GM10248 (cell line): ENCODE data around the gene FYN.

Experiments
- CTCF ChIA-PET: fragments of 300-600 bp; sonication (Branson Sonifier 250); formaldehyde crosslinking; extraction: SDS; loops from one replicate; lab custom pipeline; 2021; ENCODE audit warnings: antibody characterized with exemption; lab: Yijun Ruan, JAX
- POLR2A ChIA-PET: fragments of 350-650 bp; sonication (Branson Sonifier 250); formaldehyde crosslinking; extraction: SDS; loops from one replicate; lab custom pipeline; 2020; ENCODE audit warnings: antibody characterized with exemption; lab: Yijun Ruan, JAX
- DNase-seq: peaks from one replicate; pipeline ENCODE4 v3.0.0; 2012; ENCODE audit errors: extremely low spot score
- CTCF ChIP-seq: IDR thresholded peaks from 2 replicates; pipeline ENCODE4 v1.5.1; 2012; ENCODE audit warnings: mild to moderate bottlenecking, low read depth; ENCODE audit errors: extremely low read depth, missing control alignments, control extremely low read depth

The FYN gene

GRCh38 chr6:111692327-111693164 is 180.7 kb downstream of the FYN start:
- TF ChIP-seq CTCF = no peak
- no peak for DNase-seq
- CTCF ChIA-PET = interaction anchor here (0.9 to 4.6 kb wide), 4 partner anchors 9 to 42 kb away, joined by 3 to 27 read pairs (median 12); no protein-coding TSS in a partner anchor
- POLR2A ChIA-PET = no interaction called here

- ChIA-PET POLR2A (no interaction called here), CTCF (interaction anchor here (1.1 to 1.6 kb wide), 2 partner anchors 12 to 472 kb away, joined by 3 read pairs; no protein-coding TSS in a partner anchor)
- TF ChIP-seq CTCF = no peak
- no peak for DNase-seq
These were observed 181.7 kb downstream of the FYN start for GRCh38 chr6:111691345-111692225.

GRCh38 chr6:111689946-111690345 is 183.3 kb downstream of the FYN start:
- TF ChIP-seq CTCF = no peak
- ChIA-PET CTCF (interaction anchor here (1.2 to 1.6 kb wide), 4 partner anchors 16 to 474 kb away, joined by 3 read pairs; no protein-coding TSS in a partner anchor), POLR2A (no interaction called here)
- no peak for DNase-seq

- CTCF ChIA-PET = interaction anchor here (1.2 kb wide), 2 partner anchors 15 to 353 kb away, joined by 3 read pairs; no protein-coding TSS in a partner anchor
These were observed 183.8 kb downstream of the FYN start for GRCh38 chr6:111689419-111689818.

GRCh38 chr6:111688331-111688730 is 184.9 kb downstream of the FYN start:
- ChIA-PET POLR2A (no interaction called here), CTCF (no interaction called here)
- TF ChIP-seq CTCF = no peak
- no peak for DNase-seq

More at GRCh38 chr6:111689419-111689818, 183.8 kb downstream of the FYN start:
- no peak for DNase-seq
- POLR2A ChIA-PET = no interaction called here
- TF ChIP-seq CTCF = no peak

GRCh38 chr6:111687652-111688051 is 185.6 kb downstream of the FYN start:
- CTCF ChIA-PET = interaction anchor here (1.1 to 2.4 kb wide), 2 partner anchors 10 to 22 kb away, joined by 4 to 7 read pairs; no protein-coding TSS in a partner anchor
- no peak for DNase-seq
- no peak for TF ChIP-seq CTCF
- POLR2A ChIA-PET = no interaction called here
